SU-DHL-6 (cell line): ENCODE data around the gene PAX5.

Experiments
- H2AFZ ChIP-seq: fragments of 200-600 bp; sonication (generic); 2 replicates; pipeline ENCODE4 v1.6.1; 2014; ENCODE audit warnings: low read depth, mild to moderate bottlenecking, moderate library complexity, mixed read lengths, antibody characterized with exemption, low read length; ENCODE audit not compliant: severe bottlenecking
- H3F3A ChIP-seq: fragments of 200-600 bp; shearing (Covaris generic); 2 replicates; pipeline ENCODE4 v1.6.0; 2016; ENCODE audit warnings: antibody characterized with exemption, mild to moderate bottlenecking; ENCODE audit not compliant: insufficient read depth
- H3K27ac ChIP-seq: fragments of 200-600 bp; sonication (generic); 2 replicates; pipeline ENCODE4 v1.5.1; 2016; ENCODE audit warnings: low read depth, mild to moderate bottlenecking, low read length, moderate library complexity, mixed read lengths
- H3K27me3 ChIP-seq: fragments of 200-600 bp; sonication (generic), shearing (Covaris generic); 2 replicates; pipeline ENCODE4 v1.6.0; 2014; ENCODE audit warnings: mild to moderate bottlenecking, low read length
- H3K36me3 ChIP-seq: fragments of 200-600 bp; sonication (generic); 2 replicates; pipeline ENCODE4 v1.6.1; 2014; ENCODE audit warnings: mild to moderate bottlenecking, low read length, mixed read lengths
- H3K4me2 ChIP-seq: fragments of 300-600, 200-600 bp; shearing (Covaris generic), sonication (generic); 2 replicates; pipeline ENCODE4 v1.6.0; 2014; ENCODE audit warnings: low read length, low read depth, mild to moderate bottlenecking; ENCODE audit not compliant: poor library complexity, severe bottlenecking
- H3K4me3 ChIP-seq: fragments of 200-600 bp; sonication (generic); 2 replicates; pipeline ENCODE4 v1.5.1; 2014; ENCODE audit warnings: antibody characterized with exemption, low read length, mild to moderate bottlenecking, mixed read lengths; ENCODE audit not compliant: insufficient read depth, poor library complexity, severe bottlenecking
- H3K79me2 ChIP-seq: fragments of 200-600 bp; sonication (generic); 2 replicates; pipeline ENCODE4 v1.6.1; 2014; ENCODE audit warnings: mild to moderate bottlenecking, low read length, moderate library complexity; ENCODE audit not compliant: insufficient read depth
- H3K9ac ChIP-seq: fragments of 200-600 bp; sonication (generic); 2 replicates; pipeline ENCODE4 v1.7.0; 2014; ENCODE audit warnings: mild to moderate bottlenecking, low read length
- H3K9me2 ChIP-seq: fragments of 200-600 bp; sonication (generic); replicated peaks from 2 replicates; pipeline ENCODE4 v1.6.1; 2014; ENCODE audit warnings: low read length; ENCODE audit not compliant: insufficient read depth
- H3K9me3 ChIP-seq: fragments of 200-600 bp; sonication (generic); 2 replicates; pipeline ENCODE4 v1.6.1; 2014; ENCODE audit warnings: low read length, mixed read lengths; ENCODE audit not compliant: insufficient read depth
- H4K20me1 ChIP-seq: fragments of 200-600 bp; sonication (generic); 2 replicates; pipeline ENCODE4 v1.6.1; 2014; ENCODE audit warnings: low read depth, mild to moderate bottlenecking, antibody characterized with exemption, low read length, moderate library complexity, mixed read lengths
- EZH2phosphoT487 ChIP-seq: fragments of 200-600 bp; sonication (generic), shearing (Covaris generic); conservative IDR thresholded peaks from 2 replicates; pipeline ENCODE4 v1.6.1; 2018; ENCODE audit warnings: mild to moderate bottlenecking, antibody characterized with exemption, low read length, moderate library complexity, mixed read lengths
- TF ChIP-seq, protein P1 (sequence below): fragments of 200-600 bp; sonication (generic); IDR thresholded peaks from one replicate; pipeline ENCODE4 v1.5.1; 2017; ENCODE audit warnings: antibody characterized with exemption, mild to moderate bottlenecking, low read length, moderate library complexity; ENCODE audit not compliant: insufficient read depth, poor library complexity, severe bottlenecking

The PAX5 gene

DNA sequence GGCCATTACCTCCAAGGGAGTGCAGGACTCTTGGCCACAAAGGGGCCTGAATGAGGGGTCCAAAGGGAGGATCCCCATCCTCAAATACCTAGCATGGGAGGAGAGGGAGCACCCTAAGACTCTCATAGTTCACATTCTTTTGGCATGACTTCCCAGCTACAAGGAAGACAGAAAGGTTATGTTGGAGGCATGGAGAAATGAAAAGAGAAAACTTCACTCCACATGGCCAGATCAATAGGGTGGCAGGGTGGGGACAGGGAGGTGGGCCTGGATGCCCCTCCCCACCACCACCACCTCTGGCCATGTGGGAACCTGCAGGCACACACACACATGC is 97.6 kb downstream of the PAX5 start:
- H3K9me2 ChIP-seq: no peaks in the 10 kb centered on the region
- TF ChIP-seq, protein P1, sequence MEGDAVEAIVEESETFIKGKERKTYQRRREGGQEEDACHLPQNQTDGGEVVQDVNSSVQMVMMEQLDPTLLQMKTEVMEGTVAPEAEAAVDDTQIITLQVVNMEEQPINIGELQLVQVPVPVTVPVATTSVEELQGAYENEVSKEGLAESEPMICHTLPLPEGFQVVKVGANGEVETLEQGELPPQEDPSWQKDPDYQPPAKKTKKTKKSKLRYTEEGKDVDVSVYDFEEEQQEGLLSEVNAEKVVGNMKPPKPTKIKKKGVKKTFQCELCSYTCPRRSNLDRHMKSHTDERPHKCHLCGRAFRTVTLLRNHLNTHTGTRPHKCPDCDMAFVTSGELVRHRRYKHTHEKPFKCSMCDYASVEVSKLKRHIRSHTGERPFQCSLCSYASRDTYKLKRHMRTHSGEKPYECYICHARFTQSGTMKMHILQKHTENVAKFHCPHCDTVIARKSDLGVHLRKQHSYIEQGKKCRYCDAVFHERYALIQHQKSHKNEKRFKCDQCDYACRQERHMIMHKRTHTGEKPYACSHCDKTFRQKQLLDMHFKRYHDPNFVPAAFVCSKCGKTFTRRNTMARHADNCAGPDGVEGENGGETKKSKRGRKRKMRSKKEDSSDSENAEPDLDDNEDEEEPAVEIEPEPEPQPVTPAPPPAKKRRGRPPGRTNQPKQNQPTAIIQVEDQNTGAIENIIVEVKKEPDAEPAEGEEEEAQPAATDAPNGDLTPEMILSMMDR: no peak
- TF ChIP-seq EZH2phosphoT487: no peak
- H3K36me3 ChIP-seq: peaks cover 17% of the 10 kb centered on the region
- no peak overlapping the region for H3K9ac ChIP-seq
- no peak overlapping the region for H2AFZ ChIP-seq
- H3K27me3 ChIP-seq: no peaks in the 10 kb centered on the region
- H3F3A ChIP-seq: no peaks in the 10 kb centered on the region
- H3K27ac ChIP-seq: no peak overlapping the region
- H3K9me3 ChIP-seq: no peaks in the 10 kb centered on the region; the same call in 1 of the 2 replicates
- no peak overlapping the region for H3K4me2 ChIP-seq
- H4K20me1 ChIP-seq: no peaks in the 10 kb centered on the region; the same call in 1 of the 2 replicates
- H3K79me2 ChIP-seq: peaks cover 5% of the 10 kb centered on the region; the same call in 1 of the 2 replicates
- H3K4me3 ChIP-seq: no peak overlapping the region

DNA sequence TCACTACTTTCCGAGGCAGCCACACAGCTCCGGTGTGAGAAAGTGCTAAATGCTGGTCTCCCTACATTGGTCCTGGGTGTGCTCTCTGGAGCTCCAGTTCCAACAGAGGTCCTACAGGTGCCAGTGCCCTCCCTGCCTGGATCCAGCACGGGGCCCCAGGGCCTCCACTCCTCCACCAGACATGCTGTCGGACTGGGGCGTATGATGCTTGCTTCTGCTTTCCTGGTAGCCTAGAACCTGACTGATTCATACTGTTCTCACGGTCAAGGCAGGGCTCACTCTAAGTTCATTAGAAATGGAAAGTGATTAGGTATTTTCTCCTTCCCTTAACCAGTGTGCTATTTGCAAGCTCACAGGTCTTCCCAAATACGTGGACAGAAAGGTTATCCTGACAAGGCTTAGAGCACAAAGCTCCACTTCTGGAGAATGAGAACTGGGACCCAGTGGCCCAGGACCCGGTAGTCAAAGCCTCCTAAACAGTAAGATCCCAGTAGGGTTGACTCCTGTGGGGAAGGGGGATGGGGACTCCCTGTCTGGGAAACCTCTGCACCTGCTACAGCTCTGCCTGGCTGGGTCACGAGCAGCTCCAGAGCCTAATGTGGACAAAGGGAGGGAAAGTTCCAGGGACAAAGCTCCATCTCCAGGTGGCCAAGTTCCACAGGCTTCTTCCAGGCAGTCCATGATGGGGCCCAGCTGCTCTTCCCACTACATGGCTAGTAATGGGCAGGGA is 98.1 kb downstream of the PAX5 start:
- no peaks in the 10 kb centered on the region; the same call in 1 of the 2 replicates for H4K20me1 ChIP-seq
- H3K9me2 ChIP-seq: no peaks in the 10 kb centered on the region
- TF ChIP-seq, protein P1: no peak
- no peak for TF ChIP-seq EZH2phosphoT487
- no peak overlapping the region for H3K27ac ChIP-seq
- H3K4me3 ChIP-seq: no peak overlapping the region
- H3K36me3 ChIP-seq: peaks cover 17% of the 10 kb centered on the region
- no peak overlapping the region for H3K4me2 ChIP-seq
- H3F3A ChIP-seq: no peaks in the 10 kb centered on the region
- H3K9me3 ChIP-seq: no peaks in the 10 kb centered on the region; the same call in 1 of the 2 replicates
- no peak overlapping the region for H2AFZ ChIP-seq
- peaks cover 5% of the 10 kb centered on the region; the same call in 1 of the 2 replicates for H3K79me2 ChIP-seq
- H3K9ac ChIP-seq: no peak overlapping the region
- no peaks in the 10 kb centered on the region for H3K27me3 ChIP-seq

DNA sequence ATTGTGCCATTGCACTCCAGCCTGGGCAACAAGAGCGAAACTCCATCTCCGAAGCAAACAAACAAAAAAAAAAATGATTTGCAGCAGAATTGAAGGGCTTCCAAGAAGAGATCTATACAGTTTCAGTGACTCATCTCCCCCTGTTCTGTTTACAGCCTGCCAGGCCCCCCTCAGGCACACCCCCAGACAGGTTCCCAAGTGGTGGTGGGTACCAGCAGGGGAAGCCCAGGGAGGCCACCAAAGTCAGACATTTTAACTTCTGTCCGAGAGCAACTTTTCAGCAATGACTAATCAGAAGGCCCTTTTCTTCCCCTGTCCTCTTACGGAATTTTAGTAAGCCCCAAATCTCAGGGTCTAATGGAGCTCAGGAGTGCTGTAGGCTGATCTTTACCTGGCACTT is 98.7 kb downstream of the PAX5 start:
- no peak overlapping the region for H3K27ac ChIP-seq

More for the DNA sequence above, 98.7 kb downstream of the PAX5 start:
- Histone ChIP-seq H3K4me2 (no peak overlapping the region), H3K36me3 (peaks cover 17% of the 10 kb centered on the region), H3K79me2 (peaks cover 5% of the 10 kb centered on the region; the same call in 1 of the 2 replicates), H3K27me3 (no peaks in the 10 kb centered on the region), H3K9me3 (no peaks in the 10 kb centered on the region; the same call in 1 of the 2 replicates), H4K20me1 (no peaks in the 10 kb centered on the region; the same call in 1 of the 2 replicates), H3K9me2 (no peaks in the 10 kb centered on the region), H3K4me3 (no peak overlapping the region), H3F3A (no peaks in the 10 kb centered on the region), H2AFZ (no peak overlapping the region), H3K9ac (no peak overlapping the region)
- no peak for TF ChIP-seq EZH2phosphoT487
- TF ChIP-seq, protein P1: no peak
